ENCODE results near the gene RAPGEF3.

The RAPGEF3 gene

DNA sequence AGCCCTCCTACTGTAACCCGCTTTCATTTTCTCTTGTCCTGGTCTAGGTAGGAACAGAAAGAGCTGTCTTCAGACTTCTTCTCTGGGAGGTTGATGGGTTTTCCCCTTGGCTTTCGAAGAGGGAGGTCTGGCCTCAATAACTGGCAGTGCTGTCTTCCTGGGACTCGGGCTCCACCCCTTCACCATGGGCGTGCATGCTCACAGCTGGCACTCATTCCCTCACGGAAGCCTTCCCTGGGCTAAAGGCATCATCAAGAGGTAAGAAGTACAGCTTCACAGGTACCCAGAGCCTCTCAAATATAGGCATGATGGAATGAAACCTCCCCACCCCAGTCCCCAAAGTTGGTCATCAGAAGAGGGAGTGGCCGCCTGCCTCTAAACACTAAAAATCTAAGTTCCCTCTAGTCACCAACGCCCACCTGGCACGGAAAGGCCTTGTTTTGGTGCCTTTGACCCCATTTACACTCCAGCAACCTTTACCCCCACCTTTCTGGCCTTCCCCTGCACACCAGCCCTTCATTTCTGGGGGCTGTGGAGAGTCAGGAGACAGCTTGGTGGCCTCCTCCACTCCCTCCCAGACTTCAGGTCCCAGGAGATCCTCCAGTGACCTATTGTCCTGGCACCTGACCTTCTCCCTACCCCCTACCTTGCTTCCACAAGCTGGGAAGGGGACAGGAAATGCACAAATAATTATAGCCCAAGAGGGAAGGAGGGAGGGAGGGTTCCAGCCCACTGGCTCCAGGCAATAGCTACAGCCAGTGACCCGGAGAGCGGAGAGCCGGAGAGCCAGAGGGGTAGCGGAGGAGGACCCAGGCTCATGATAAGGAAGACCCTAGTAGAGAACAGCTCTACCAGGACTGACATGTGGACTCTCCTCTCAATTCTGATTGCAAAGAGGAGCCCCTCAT lies 2.8 kb downstream of the RAPGEF3 start:
- DNase-seq (ENCODE audit: low read depth): no peak

GRCh38 chr12:47754881-47755280 lies 3.8 kb downstream of the RAPGEF3 start:
- DNase-seq (ENCODE audit: low read depth): no peak

GRCh38 chr12:47754126-47754525 lies 4.6 kb downstream of the RAPGEF3 start:
- no peak for DNase-seq (ENCODE audit: low read depth)

DNA sequence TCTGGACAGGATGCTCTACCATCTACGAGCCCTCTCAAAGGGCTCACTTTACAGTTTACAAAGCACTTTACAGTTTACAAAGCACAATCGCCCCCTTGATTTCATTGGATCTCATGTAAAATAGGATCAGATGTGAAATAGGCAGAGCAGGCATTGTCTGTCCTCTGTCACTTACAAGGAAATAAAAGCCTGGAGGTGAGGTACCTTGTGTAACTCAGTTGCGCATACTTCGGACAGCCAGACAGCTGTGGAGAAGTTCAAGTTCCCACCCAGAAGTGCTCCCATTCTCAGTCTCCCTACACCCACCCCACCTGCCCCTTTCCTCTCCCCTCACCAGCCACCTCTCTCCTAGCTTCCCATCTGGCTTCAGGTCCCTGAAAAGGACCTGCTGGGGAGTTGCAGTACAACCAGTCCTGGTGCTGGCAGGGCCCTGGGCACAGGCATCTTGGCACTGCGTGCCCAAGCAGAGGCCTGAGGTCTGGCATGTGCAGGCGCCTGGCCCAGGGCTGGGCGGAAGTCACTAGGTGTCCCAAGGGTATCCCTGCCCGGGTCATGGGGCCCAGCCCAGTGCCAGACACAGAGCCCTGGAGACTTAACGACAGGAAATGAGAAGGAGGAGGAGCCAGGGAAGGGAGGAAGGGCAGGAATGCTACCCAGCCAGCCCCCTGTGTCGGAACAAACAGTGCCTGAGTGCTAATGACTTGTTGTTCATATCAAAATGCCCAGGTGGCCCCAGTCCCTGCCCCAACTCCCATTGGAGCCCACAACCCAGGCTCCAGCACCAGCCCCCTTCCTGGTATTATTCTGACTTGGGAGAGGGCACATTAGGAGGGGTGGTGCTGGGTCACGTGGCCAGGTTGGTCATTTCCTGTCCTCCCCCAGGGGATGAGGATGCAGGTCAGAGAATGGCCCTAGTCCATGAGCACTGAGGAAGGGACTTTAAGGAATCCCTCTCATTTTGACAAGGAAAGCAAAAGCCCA lies 5.4 kb downstream of the RAPGEF3 start:
- no peak for DNase-seq (ENCODE audit: low read depth)

- peak; percentile 54 for DNase-seq (ENCODE audit: low read depth)
Observed at GRCh38 chr12:47752552-47752951, 6.1 kb downstream of the RAPGEF3 start.

- DNase-seq (ENCODE audit: low read depth): no peak
Observed at GRCh38 chr12:47752121-47752520, 6.6 kb downstream of the RAPGEF3 start.

GRCh38 chr12:47751561-47751960 lies 7.1 kb downstream of the RAPGEF3 start:
- DNase-seq (ENCODE audit: low read depth): no peak

- DNase-seq (ENCODE audit: low read depth): no peak
Observed at GRCh38 chr12:47750916-47751470, 7.7 kb downstream of the RAPGEF3 start.

- DNase-seq (ENCODE audit: low read depth): no peak
Observed at GRCh38 chr12:47750229-47750798, 8.4 kb downstream of the RAPGEF3 start.

GRCh38 chr12:47748899-47749298 lies 9.8 kb downstream of the RAPGEF3 start:
- DNase-seq (ENCODE audit: low read depth): no peak

DNA sequence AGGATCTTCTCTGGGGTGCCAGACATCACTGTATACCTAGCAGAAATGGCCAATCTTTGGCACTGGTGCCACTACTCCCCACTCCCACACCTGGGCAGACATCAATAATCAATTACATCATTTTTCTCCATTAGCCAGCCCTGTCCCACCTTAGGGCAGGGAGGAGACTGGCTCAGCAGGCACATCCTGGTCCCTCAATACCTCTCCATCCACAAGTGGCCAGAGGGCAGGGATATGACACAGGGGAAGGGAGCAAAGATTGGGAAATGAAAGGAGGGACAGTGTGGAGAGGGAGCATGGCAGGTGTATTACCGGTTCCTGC lies 10.2 kb downstream of the RAPGEF3 start:
- DNase-seq (ENCODE audit: low read depth): no peak

DNA sequence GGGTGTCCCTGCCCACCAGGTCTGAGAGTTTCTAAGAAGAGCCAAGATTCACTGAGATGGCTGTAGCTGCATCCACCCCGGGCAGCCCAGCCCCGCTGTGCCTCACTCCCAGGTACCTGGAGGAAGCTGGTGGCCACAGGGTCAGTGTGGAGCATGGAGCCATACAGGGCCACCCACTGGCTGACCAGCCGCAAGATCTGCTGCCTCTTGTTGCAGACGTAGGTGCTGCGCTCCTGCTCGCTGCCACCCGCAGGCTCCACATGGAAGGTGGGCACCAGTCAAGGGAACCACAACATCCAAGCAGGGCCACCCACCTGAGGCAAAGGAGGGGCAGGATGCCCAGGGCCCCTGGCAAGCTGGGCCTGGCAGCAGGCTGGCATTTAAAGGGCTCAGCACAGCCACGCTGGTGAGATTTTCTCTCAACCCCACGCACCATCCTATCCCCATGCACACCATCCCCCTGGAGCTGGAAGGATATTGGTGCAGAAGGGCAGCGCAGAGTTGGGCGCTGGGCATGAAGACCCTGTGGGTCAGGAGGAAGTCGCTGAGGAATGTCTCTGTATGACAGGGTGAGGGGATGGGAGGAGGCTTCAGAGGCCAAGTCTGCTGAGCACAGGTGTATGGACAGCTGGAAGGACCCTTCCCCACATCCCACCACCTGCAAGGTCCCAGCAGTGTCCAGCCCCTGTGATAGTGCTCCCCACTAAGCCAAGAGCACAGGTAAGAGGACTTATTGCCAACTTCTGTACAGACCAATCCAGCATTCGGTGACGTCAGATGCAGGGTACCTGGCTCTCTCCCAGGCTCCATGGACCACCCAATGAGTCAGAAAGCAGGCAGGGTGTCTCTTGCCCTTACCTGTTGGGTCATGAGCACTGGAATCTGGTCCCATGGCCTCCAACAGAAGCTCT lies 10.8 kb downstream of the RAPGEF3 start:
- DNase-seq (ENCODE audit: low read depth): no peak

GRCh38 chr12:47747126-47747525 lies 11.6 kb downstream of the RAPGEF3 start:
- DNase-seq (ENCODE audit: low read depth): no peak

DNA sequence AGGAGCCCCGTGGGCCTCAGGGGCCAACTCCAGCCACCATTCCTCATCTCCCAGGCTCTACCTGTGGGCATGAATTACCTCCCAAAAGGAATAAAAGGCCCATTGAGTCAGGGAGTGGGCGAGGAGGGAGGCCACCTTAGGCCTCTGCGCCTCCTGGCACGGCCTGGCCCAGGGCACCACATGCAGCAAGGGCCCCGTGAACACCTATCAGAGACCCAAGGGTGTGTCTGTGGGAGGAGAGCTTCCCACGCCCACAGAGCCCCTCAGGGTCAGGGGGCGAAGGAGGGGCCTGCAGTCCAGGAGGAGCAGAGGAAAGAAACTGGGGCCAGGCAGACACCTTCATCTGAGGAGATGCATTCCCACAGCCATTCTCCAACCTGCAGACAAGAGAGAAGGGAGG lies 12.2 kb downstream of the RAPGEF3 start:
- DNase-seq (ENCODE audit: low read depth): no peak

DNA sequence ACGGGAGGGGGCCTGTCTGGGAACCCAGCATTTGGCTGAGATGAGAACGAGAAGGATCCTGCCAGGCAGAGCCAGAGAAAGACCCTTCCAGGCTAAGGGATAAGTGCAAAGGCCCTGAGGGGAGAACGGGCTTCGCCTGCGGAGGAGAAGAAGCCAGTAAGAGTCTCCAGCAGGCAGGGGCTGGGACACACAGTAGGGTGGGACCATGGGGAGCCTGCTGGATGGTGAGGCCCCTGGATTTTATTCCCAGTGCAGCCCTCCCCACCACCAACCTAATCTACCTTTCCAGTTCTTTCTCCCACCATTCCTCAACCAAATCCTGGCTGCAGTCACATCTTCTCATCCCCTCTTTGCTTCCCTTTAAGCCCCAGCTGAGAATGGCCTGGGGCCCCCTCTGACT lies 12.6 kb downstream of the RAPGEF3 start:
- no peak for DNase-seq (ENCODE audit: low read depth)

DNA sequence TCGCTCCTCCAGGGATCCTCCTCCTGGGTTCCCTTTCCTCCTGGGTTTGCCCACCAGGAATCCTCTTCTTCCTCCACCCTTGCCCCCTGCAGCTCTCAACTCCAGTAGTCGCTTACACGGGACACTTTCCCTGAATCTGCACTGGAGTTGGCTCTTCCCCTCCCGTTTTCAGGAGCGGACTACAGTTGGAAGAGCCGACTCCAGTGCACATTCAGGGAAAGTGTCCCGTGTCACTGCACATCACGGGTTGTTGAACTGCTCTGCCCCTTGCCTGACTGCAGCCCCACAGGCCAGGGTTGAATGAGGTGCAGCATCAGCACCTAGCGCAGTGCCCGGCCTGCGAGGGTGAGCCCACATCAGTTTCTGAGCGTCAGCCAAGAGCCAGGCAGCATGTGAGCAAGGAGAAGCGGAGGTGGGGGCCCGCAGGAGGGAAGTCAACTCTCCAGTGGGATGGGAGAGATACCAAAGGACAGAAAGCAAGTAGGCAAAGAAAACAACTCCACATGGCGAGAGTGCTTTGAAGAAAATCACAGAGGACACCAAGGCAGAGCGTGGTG lies 13.1 kb downstream of the RAPGEF3 start:
- no peak for DNase-seq (ENCODE audit: low read depth)

DNA sequence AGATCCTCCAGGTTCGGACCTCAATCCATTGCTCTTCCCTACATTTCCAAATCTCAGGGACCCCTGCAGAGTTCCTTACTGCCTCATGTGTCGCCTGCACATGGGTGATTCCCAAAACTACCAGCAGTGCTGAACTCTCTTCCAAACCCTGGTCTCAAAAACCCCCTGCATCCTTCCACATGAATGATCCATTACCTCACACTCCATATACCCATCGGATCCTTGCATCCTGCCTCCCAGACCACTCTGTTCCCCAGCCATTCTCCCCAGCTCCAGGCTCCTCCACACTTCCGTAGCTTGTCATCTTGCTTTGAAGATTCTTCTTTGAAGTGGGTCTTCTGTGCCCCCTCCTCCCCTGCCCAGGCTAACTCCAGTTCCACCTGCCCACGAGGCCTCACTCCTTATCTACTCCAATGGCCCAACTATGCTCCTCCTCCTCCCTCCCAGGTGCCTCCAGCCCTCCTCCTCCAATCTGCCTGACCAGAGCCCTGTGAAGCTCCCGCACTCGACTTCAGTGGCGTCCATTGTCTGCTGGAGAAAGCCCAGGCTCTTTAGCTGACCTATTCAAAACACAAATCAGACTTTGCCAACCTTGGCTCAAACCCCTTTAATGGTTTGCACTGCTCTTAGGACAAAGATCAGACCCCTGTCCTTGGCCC lies 13.8 kb downstream of the RAPGEF3 start:
- DNase-seq (ENCODE audit: low read depth): no peak

GRCh38 chr12:47744005-47744651 lies 14.6 kb downstream of the RAPGEF3 start:
- DNase-seq (ENCODE audit: low read depth): no peak

GRCh38 chr12:47743311-47743860 lies 15.3 kb downstream of the RAPGEF3 start:
- no peak for DNase-seq (ENCODE audit: low read depth)

Measured in GM04504 (cell line).